Right lobe of liver (tissue), 4 donors: Measurements from ENCODE around the gene ALOX5.

ENCODE experiments used
- POLR2A ChIP-seq: fragments of 450-650 bp; IDR thresholded peaks from one replicate; pipeline ENCODE4 v1.6.1; 2017; ENCODE audit warnings: antibody characterized with exemption, mild to moderate bottlenecking
- TF ChIP-seq, protein P1 (sequence below), 4 donors: fragments of 200-600 bp in 3 of 4; fragments of 450-650 bp in 1 of 4; IDR thresholded peaks; one replicate each; pipeline versions ENCODE4 v1.5.1 to v1.8.0; 2016 to 2022; ENCODE audit warnings: antibody characterized with exemption in 4 of 4, mild to moderate bottlenecking in 2 of 4
- donor health status: DM: no; HTN: no; CAD: no.
- donor health status: DM: no; HTN: no; CAD: no.
- donor health status: DM: no; HTN: yes; CAD: no.

DNA sequence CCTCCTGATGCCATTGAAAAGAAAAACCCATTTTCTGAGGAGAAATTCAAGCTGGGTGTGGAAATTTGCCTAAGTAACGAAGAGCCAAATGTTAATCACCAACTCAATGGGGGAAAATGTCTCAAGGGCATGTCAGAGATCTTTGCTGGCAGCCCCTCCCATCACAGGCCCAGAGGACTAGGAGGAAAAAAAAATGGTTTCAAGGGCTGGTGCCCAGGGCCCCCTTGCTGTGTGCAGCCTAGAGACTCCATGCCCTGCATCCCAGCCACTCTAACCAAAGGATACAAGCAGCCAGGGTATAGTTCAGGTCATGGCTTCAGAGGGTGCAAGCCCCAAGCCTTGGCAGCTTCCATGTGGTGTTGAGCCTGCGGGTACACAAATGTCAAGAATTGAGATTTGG, 106.3 kb downstream of the ALOX5 start:
- TF ChIP-seq, protein P1, sequence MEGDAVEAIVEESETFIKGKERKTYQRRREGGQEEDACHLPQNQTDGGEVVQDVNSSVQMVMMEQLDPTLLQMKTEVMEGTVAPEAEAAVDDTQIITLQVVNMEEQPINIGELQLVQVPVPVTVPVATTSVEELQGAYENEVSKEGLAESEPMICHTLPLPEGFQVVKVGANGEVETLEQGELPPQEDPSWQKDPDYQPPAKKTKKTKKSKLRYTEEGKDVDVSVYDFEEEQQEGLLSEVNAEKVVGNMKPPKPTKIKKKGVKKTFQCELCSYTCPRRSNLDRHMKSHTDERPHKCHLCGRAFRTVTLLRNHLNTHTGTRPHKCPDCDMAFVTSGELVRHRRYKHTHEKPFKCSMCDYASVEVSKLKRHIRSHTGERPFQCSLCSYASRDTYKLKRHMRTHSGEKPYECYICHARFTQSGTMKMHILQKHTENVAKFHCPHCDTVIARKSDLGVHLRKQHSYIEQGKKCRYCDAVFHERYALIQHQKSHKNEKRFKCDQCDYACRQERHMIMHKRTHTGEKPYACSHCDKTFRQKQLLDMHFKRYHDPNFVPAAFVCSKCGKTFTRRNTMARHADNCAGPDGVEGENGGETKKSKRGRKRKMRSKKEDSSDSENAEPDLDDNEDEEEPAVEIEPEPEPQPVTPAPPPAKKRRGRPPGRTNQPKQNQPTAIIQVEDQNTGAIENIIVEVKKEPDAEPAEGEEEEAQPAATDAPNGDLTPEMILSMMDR (IDR thresholded peaks at IDR 0.05) = no peak
- no peak for TF ChIP-seq POLR2A
